BJ (cell line): Measurements from ENCODE around the gene RUNX1. TPM values are rescaled to one million over a fixed set of nuclear protein-coding genes. Genes with fewer than 3 reads are reported as not detected.
"Not testable (repeated sequence)": the region's sequence is repeated elsewhere in the genome, so short reads cannot be mapped to it uniquely, and the experiment has no call there.

Source experiments
- CTCF ChIA-PET: fragments of 350-600 bp; formaldehyde crosslinking; extraction: SDS; loops from one replicate; lab custom pipeline; 2021; ENCODE audit warnings: antibody characterized with exemption, inconsistent platforms; lab: Yijun Ruan, JAX
- POLR2A ChIA-PET: fragments of 300-600 bp; sonication (Branson Sonifier 250); formaldehyde crosslinking; extraction: SDS; loops from one replicate; lab custom pipeline; 2021; ENCODE audit warnings: antibody characterized with exemption; lab: Charles Lee
- DNase-seq: peaks from one replicate; pipeline ENCODE4 v3.0.0-alpha.2; 2011; ENCODE audit warnings: low read depth
- H3K27me3 ChIP-seq: 2 replicates; pipeline ENCODE4 v1.6.0; 2011; ENCODE audit warnings: low read length; ENCODE audit not compliant: control insufficient read depth, insufficient read depth
- H3K36me3 ChIP-seq: 2 replicates; pipeline ENCODE4 v1.5.1; 2011; ENCODE audit warnings: low read length; ENCODE audit not compliant: control insufficient read depth, insufficient read depth
- H3K4me3 ChIP-seq: 2 replicates; pipeline ENCODE4 v1.5.1; 2011; ENCODE audit warnings: low read depth, mild to moderate bottlenecking, control low read depth, low read length
- CTCF ChIP-seq: IDR thresholded peaks from 2 replicates; pipeline ENCODE4 v1.5.1; 2011; ENCODE audit warnings: low read depth, mild to moderate bottlenecking, control low read depth, inconsistent platforms, low read length, moderate library complexity; ENCODE audit not compliant: insufficient read depth
- polyA plus RNA-seq: library from polyadenylated mRNA; depleted of rRNA; stranded (reverse); fragments of >200 nt; gene quantifications from 2 replicates; pipeline ENCODE4 v1.2.3, GENCODE V29; 2011

RUNX1 gene
- polyA plus RNA-seq, 1 experiment: 36.1 TPM

GRCh38 chr21:34996304-34997101, 52.6 kb downstream of the RUNX1 start:
- no peaks in the 10 kb centered on the region for H3K36me3 ChIP-seq
- no peak overlapping the region for H3K4me3 ChIP-seq
- no peak for TF ChIP-seq CTCF
- POLR2A ChIA-PET: no interaction called here
- DNase-seq: no peak
- H3K27me3 ChIP-seq: no peaks in the 10 kb centered on the region
- CTCF ChIA-PET: no interaction called here

GRCh38 chr21:34995979-34996303, 53.2 kb downstream of the RUNX1 start:
- DNase-seq: no peak
- ChIA-PET POLR2A (no interaction called here), CTCF (no interaction called here)
- H3K36me3 ChIP-seq: no peaks in the 10 kb centered on the region
- no peak for TF ChIP-seq CTCF
- no peak overlapping the region for H3K4me3 ChIP-seq
- no peaks in the 10 kb centered on the region for H3K27me3 ChIP-seq

- POLR2A ChIA-PET: no interaction called here
- DNase-seq: no peak
- CTCF ChIA-PET: interaction anchor here (0.6 kb wide), 1 partner anchor 259 kb away, joined by 3 read pairs; no protein-coding TSS in a partner anchor
These were observed 54.1 kb downstream of the RUNX1 start for GRCh38 chr21:34994766-34995631.

GRCh38 chr21:34993521-34993921, 55.6 kb downstream of the RUNX1 start:
- H3K27me3 ChIP-seq, DNase-seq, H3K36me3 ChIP-seq, H3K4me3 ChIP-seq, CTCF ChIA-PET, POLR2A ChIA-PET: not testable (repeated sequence)

More at GRCh38 chr21:34994766-34995631, 54.1 kb downstream of the RUNX1 start:
- no peak for TF ChIP-seq CTCF
- H3K27me3 ChIP-seq: no peaks in the 10 kb centered on the region
- no peaks in the 10 kb centered on the region for H3K36me3 ChIP-seq
- no peak overlapping the region for H3K4me3 ChIP-seq

- no peaks in the 10 kb centered on the region for H3K27me3 ChIP-seq
- DNase-seq: no peak
- ChIA-PET CTCF (no interaction called here), POLR2A (interaction anchor here (0.6 kb wide), 1 partner anchor 211 kb away, joined by 4 read pairs; no protein-coding TSS in a partner anchor)
- H3K4me3 ChIP-seq: no peak overlapping the region
- no peaks in the 10 kb centered on the region for H3K36me3 ChIP-seq
- TF ChIP-seq CTCF: no peak
These were observed 56.2 kb downstream of the RUNX1 start for GRCh38 chr21:34992736-34993398.
